ENCODE data around the gene HTR1A. TPM values are rescaled to one million over a fixed set of nuclear protein-coding genes. Genes with fewer than 3 reads are reported as not detected.

Gene HTR1A
- total RNA-seq, 1 donor from 2014 or later = not detected

- no peaks in the 10 kb centered on the region for H3K4me1 ChIP-seq
- H3K27me3 ChIP-seq (ENCODE audit: low read depth) = no peaks in the 10 kb centered on the region
- DNase-seq = no peak
- H3K9me3 ChIP-seq (replicated peaks) = no peaks in the 10 kb centered on the region
- no peaks in the 10 kb centered on the region for H3K36me3 ChIP-seq
- no peak overlapping the region for H3K27ac ChIP-seq (replicated peaks)
- intact Hi-C loops (cut with micrococcal nuclease) = no loop called here
- H3K4me3 ChIP-seq = no peak overlapping the region
- no peak for TF ChIP-seq CTCF (IDR thresholded peaks at IDR 0.05; ENCODE audit: borderline replicate concordance)
Measured at GRCh38 chr5:63931836-63932235, 30.4 kb downstream of the HTR1A start.

GRCh38 chr5:63928451-63928850 lies 33.8 kb downstream of the HTR1A start:
- intact Hi-C loops (cut with micrococcal nuclease) = no loop called here
- no peaks in the 10 kb centered on the region for H3K27me3 ChIP-seq (ENCODE audit: low read depth)
- H3K4me3 ChIP-seq = no peak overlapping the region
- no peak for DNase-seq
- H3K27ac ChIP-seq (replicated peaks) = no peak overlapping the region
- H3K36me3 ChIP-seq = no peaks in the 10 kb centered on the region
- H3K4me1 ChIP-seq = no peaks in the 10 kb centered on the region
- no peak for TF ChIP-seq CTCF (IDR thresholded peaks at IDR 0.05; ENCODE audit: borderline replicate concordance)
- H3K9me3 ChIP-seq (replicated peaks) = no peaks in the 10 kb centered on the region

- H3K27ac ChIP-seq (replicated peaks) = no peak overlapping the region
- no peak for DNase-seq
Measured at GRCh38 chr5:63923914-63924313, 38.3 kb downstream of the HTR1A start.

GRCh38 chr5:63919763-63920478 lies 42.3 kb downstream of the HTR1A start:
- no peak for DNase-seq
- TF ChIP-seq CTCF (IDR thresholded peaks at IDR 0.05; ENCODE audit: borderline replicate concordance) = no peak
- H3K4me1 ChIP-seq = no peaks in the 10 kb centered on the region
- no peaks in the 10 kb centered on the region for H3K9me3 ChIP-seq (replicated peaks)
- no peak overlapping the region for H3K27ac ChIP-seq (replicated peaks)
- H3K36me3 ChIP-seq = no peaks in the 10 kb centered on the region
- intact Hi-C loops (cut with micrococcal nuclease) = no loop called here
- H3K4me3 ChIP-seq = no peak overlapping the region
- no peaks in the 10 kb centered on the region for H3K27me3 ChIP-seq (ENCODE audit: low read depth)

More at GRCh38 chr5:63923914-63924313, 38.3 kb downstream of the HTR1A start:
- no peaks in the 10 kb centered on the region for H3K36me3 ChIP-seq
- intact Hi-C loops (cut with micrococcal nuclease) = no loop called here
- H3K4me3 ChIP-seq = no peak overlapping the region
- no peaks in the 10 kb centered on the region for H3K9me3 ChIP-seq (replicated peaks)
- H3K27me3 ChIP-seq (ENCODE audit: low read depth) = no peaks in the 10 kb centered on the region
- H3K4me1 ChIP-seq = no peaks in the 10 kb centered on the region
- TF ChIP-seq CTCF (IDR thresholded peaks at IDR 0.05; ENCODE audit: borderline replicate concordance) = no peak

GRCh38 chr5:63916786-63917185 lies 45.5 kb downstream of the HTR1A start:
- Histone ChIP-seq H3K27ac (replicated peaks) (no peak overlapping the region), H3K9me3 (replicated peaks) (peaks cover 6% of the 10 kb centered on the region), H3K4me3 (no peak overlapping the region), H3K4me1 (no peaks in the 10 kb centered on the region), H3K36me3 (no peaks in the 10 kb centered on the region), H3K27me3 (ENCODE audit: low read depth) (no peaks in the 10 kb centered on the region)
- intact Hi-C loops (cut with micrococcal nuclease) = no loop called here
- no peak for DNase-seq
- no peak for TF ChIP-seq CTCF (IDR thresholded peaks at IDR 0.05; ENCODE audit: borderline replicate concordance)
